WTC11 (cell line): ENCODE results near the gene AQP12B. TPM values are rescaled to one million over a fixed set of nuclear protein-coding genes. Genes with fewer than 3 reads are reported as not detected.

Experiments used
- ATAC-seq: fragments of 200-7000 bp; cut with Tn5 transposase; 2 replicates; pipeline ENCODE4 v1.10.0; 2021; ENCODE audit warnings: mild to moderate bottlenecking, moderate library complexity
- CTCF ChIA-PET: fragments of 300-600 bp; sonication (Branson Sonifier 250); formaldehyde crosslinking; loops from one replicate; lab custom pipeline; 2021; ENCODE audit warnings: antibody characterized with exemption; lab: Charles Lee
- POLR2A ChIA-PET: fragments of 350-600 bp; sonication (Branson Sonifier 250); formaldehyde crosslinking; loops from one replicate; lab custom pipeline; 2021; ENCODE audit warnings: antibody characterized with exemption; lab: Charles Lee
- DNase-seq: peaks from one replicate; pipeline ENCODE4 v3.0.0; 2021; ENCODE audit warnings: low spot score
- H3K27ac Mint-ChIP-seq: 2 replicates; pipeline ENCODE4 v1.8.0; 2021; ENCODE audit warnings: mixed read lengths
- H3K27me3 Mint-ChIP-seq: 2 replicates; pipeline ENCODE4 v1.8.0; 2021; ENCODE audit warnings: low read depth, mild to moderate bottlenecking, moderate library complexity, mixed read lengths
- H3K36me3 Mint-ChIP-seq: 2 replicates; pipeline ENCODE4 v1.8.0; 2021; ENCODE audit warnings: mixed read lengths
- H3K4me1 Mint-ChIP-seq: 2 replicates; pipeline ENCODE4 v1.8.0; 2022; ENCODE audit warnings: mixed read lengths
- H3K4me3 Mint-ChIP-seq: 2 replicates; pipeline ENCODE4 v1.8.0; 2021; ENCODE audit warnings: mild to moderate bottlenecking, moderate library complexity, mixed read lengths
- H3K9me3 Mint-ChIP-seq: 2 replicates; pipeline ENCODE4 v1.8.0; 2021; ENCODE audit warnings: mixed read lengths
- ATF2 ChIP-seq: sonication (generic); formaldehyde crosslinking; IDR thresholded peaks from 2 replicates; pipeline ENCODE4 v1.8.1; 2022; ENCODE audit warnings: low read depth, missing genetic modification reagents, borderline replicate concordance
- E2F4 ChIP-seq: sonication (generic); formaldehyde crosslinking; IDR thresholded peaks from 2 replicates; pipeline ENCODE4 v1.8.1; 2022; ENCODE audit warnings: low read depth, mild to moderate bottlenecking, moderate library complexity, missing genetic modification reagents, borderline replicate concordance
- EMX1 ChIP-seq: fragments of 250-450 bp; sonication (Bioruptor Pico); IDR thresholded peaks from 2 replicates; pipeline ENCODE4 v1.8.0; 2021; ENCODE audit warnings: mild to moderate bottlenecking
- ESRRA ChIP-seq: sonication (generic); formaldehyde crosslinking; IDR thresholded peaks from 2 replicates; pipeline ENCODE4 v1.8.1; 2022; ENCODE audit warnings: mild to moderate bottlenecking, missing genetic modification reagents, borderline replicate concordance
- FOXK1 ChIP-seq: sonication (generic); formaldehyde crosslinking; IDR thresholded peaks from 2 replicates; pipeline ENCODE4 v1.8.0; 2022; ENCODE audit warnings: mild to moderate bottlenecking, moderate library complexity, missing genetic modification reagents
- JAZF1 ChIP-seq: fragments of 250-450 bp; sonication (Bioruptor Pico); IDR thresholded peaks from 2 replicates; pipeline ENCODE4 v1.9.0; 2021; ENCODE audit warnings: moderate library complexity, mild to moderate bottlenecking, inconsistent platforms
- JUN ChIP-seq: sonication (generic); formaldehyde crosslinking; IDR thresholded peaks from 2 replicates; pipeline ENCODE4 v1.8.0; 2023; ENCODE audit warnings: mild to moderate bottlenecking, missing genetic modification reagents
- NR2C2 ChIP-seq: sonication (generic); formaldehyde crosslinking; IDR thresholded peaks from 2 replicates; pipeline ENCODE4 v1.8.0; 2022; ENCODE audit warnings: mild to moderate bottlenecking, missing genetic modification reagents
- RORB ChIP-seq: fragments of 250-450 bp; sonication (Bioruptor Pico); IDR thresholded peaks from 2 replicates; pipeline ENCODE4 v1.9.0; 2021; ENCODE audit warnings: mild to moderate bottlenecking
- ZNF219 ChIP-seq: sonication (generic); formaldehyde crosslinking; IDR thresholded peaks from 2 replicates; pipeline ENCODE4 v1.8.0; 2023; ENCODE audit warnings: missing genetic modification reagents, mild to moderate bottlenecking, borderline replicate concordance
- ZNF396 ChIP-seq: fragments of 250-450 bp; sonication (Bioruptor Pico); IDR thresholded peaks from 2 replicates; pipeline ENCODE4 v1.8.0; 2021; ENCODE audit warnings: mild to moderate bottlenecking, moderate library complexity, borderline replicate concordance
- ZNF423 ChIP-seq: fragments of 250-450 bp; sonication (Bioruptor Pico); IDR thresholded peaks from 2 replicates; pipeline ENCODE4 v2.1.2; 2022; ENCODE audit warnings: mild to moderate bottlenecking, moderate library complexity
- ZNF532 ChIP-seq: fragments of 250-450 bp; sonication (Bioruptor Pico); IDR thresholded peaks from 2 replicates; pipeline ENCODE4 v1.9.0; 2021; ENCODE audit warnings: mild to moderate bottlenecking, borderline replicate concordance
- ZNF671 ChIP-seq: fragments of 250-450 bp; sonication (Bioruptor Pico); IDR thresholded peaks from 2 replicates; pipeline ENCODE4 v1.8.0; 2021; ENCODE audit warnings: mild to moderate bottlenecking
- ZSCAN18 ChIP-seq: fragments of 250-450 bp; sonication (Bioruptor Pico); IDR thresholded peaks from 2 replicates; pipeline ENCODE4 v2.1.2; 2022; ENCODE audit warnings: mild to moderate bottlenecking, moderate library complexity
- total RNA-seq: library from RNA; stranded (reverse); gene quantifications from 3 replicates; pipeline ENCODE4 v1.2.3, GENCODE V29; 2021
- TF ChIP-seq, protein P1 (sequence below): sonication (generic); formaldehyde crosslinking; IDR thresholded peaks from 2 replicates; pipeline ENCODE4 v1.8.1; 2023; ENCODE audit warnings: mild to moderate bottlenecking, missing genetic modification reagents, moderate library complexity
- TF ChIP-seq, protein P2 (sequence below): sonication (generic); formaldehyde crosslinking; IDR thresholded peaks from 2 replicates; pipeline ENCODE4 v1.8.1; 2023; ENCODE audit warnings: mild to moderate bottlenecking, missing genetic modification reagents, moderate library complexity
- TF ChIP-seq, protein P3 (sequence below): fragments of 250-450 bp; sonication (Bioruptor Pico); IDR thresholded peaks from 2 replicates; pipeline ENCODE4 v1.9.0; 2021; ENCODE audit warnings: mild to moderate bottlenecking

AQP12B gene
- total RNA-seq, 1 experiment from 2014 or later, result not detected

DNA sequence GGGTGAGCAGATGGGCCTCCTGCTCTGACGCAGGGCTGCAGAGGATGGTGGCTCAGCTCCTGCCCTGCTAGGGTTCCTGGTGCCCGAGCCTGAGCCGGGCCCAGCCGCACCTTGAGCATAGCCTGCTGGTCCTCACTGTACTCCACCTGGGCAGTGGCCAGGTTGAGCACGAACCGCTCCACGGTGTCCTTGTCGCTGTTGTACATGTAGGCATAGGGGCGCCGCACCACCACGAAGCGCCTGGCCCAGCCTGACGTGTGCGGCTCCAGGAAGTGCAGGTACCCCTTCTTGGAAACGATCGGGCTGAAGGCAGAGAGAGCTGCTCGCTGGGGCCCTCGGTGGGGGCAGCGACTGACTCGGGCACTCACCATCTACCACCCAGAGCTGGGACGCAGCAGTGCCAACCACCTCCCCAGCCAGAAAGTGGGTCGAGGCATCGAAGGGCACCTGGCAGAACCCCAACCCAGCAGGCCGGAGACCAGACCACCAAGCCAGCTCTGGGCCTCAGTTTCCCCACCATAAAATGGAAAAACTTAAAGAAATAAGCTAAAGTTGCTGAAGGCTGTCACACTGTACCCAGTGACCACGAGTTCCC, 36.3 kb upstream of the AQP12B start:
- peaks cover 25% of the 10 kb centered on the region for H3K36me3 Mint-ChIP-seq
- no peak for DNase-seq
- ChIA-PET CTCF (no interaction called here), POLR2A (no interaction called here)
- ATAC-seq, result no peak
- H3K4me1 Mint-ChIP-seq, result no peaks in the 10 kb centered on the region
- H3K27me3 Mint-ChIP-seq, result no peaks in the 10 kb centered on the region
- no peaks in the 10 kb centered on the region for H3K9me3 Mint-ChIP-seq
- TF ChIP-seq ZNF532 (no peak), ZNF423 (CRISPR knock-in tag) (no peak), EMX1 (CRISPR knock-in tag) (no peak), JUN (no peak), ZSCAN18 (CRISPR knock-in tag) (no peak), RORB (no peak), FOXK1 (CRISPR knock-in tag) (no peak), ZNF671 (CRISPR knock-in tag) (no peak)
- H3K27ac Mint-ChIP-seq, result no peak overlapping the region
- no peak overlapping the region for H3K4me3 Mint-ChIP-seq

DNA sequence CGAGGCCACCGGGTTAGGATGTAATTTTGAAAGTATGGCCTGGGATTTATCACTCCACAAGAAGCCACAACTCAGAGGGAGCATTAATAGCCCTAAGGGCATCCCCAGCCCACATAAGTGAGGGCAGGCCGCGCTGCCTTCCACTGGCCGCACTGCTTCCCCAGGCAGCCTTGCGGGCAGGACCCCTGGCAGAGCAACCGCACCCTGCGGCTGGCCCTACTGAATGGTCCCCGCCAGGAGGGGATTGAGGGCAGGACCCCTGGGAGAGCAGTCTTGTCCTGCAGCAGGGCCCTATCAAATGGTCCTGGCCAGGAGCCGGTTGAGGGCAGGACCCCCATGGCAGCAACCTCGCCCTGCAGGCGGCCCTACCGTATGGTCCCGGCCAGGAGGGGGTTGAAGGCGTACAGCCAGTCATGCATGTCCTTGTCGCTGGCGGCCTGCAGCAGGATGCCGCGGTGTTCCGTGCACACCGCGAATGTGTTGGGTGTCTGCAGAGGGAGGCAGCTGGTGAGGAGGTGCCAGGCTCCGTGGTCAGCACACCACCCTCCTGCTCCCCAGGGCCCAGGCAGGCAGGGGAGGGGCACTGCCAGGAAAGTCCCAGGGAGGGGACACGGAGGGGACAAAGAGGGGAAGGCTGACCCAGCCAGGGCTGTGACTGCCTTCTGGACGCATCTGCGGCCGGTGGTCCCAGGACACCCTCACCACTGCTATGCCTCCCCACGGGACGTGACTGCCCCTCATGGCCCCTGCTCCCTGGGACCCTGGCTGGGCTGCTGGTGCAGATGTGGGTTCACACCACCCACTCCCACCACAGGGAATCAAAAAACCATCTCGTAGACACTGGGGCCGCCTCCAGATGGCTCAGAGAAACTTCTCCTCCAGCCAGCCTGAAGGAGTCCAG, 35.2 kb upstream of the AQP12B start:
- Mint-ChIP-seq H3K4me3 (no peak overlapping the region), H3K36me3 (peaks cover 17% of the 10 kb centered on the region), H3K9me3 (no peaks in the 10 kb centered on the region), H3K27ac (no peak overlapping the region), H3K27me3 (no peaks in the 10 kb centered on the region), H3K4me1 (no peaks in the 10 kb centered on the region)
- CTCF ChIA-PET, result no interaction called here
- DNase-seq (no peak), ATAC-seq (no peak)
- POLR2A ChIA-PET, result no interaction called here
- TF ChIP-seq ZNF219 (no peak), JAZF1 (CRISPR knock-in tag) (no peak), NR2C2 (CRISPR knock-in tag) (no peak), FOXK1 (CRISPR knock-in tag) (no peak), ZNF532 (no peak), ZNF396 (CRISPR knock-in tag) (no peak), ESRRA (CRISPR knock-in tag) (no peak), ATF2 (CRISPR knock-in tag) (no peak), E2F4 (CRISPR knock-in tag) (no peak)
- TF ChIP-seq, protein P1, sequence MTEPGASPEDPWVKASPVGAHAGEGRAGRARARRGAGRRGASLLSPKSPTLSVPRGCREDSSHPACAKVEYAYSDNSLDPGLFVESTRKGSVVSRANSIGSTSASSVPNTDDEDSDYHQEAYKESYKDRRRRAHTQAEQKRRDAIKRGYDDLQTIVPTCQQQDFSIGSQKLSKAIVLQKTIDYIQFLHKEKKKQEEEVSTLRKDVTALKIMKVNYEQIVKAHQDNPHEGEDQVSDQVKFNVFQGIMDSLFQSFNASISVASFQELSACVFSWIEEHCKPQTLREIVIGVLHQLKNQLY (CRISPR knock-in tag), result no peak
- TF ChIP-seq, protein P2, sequence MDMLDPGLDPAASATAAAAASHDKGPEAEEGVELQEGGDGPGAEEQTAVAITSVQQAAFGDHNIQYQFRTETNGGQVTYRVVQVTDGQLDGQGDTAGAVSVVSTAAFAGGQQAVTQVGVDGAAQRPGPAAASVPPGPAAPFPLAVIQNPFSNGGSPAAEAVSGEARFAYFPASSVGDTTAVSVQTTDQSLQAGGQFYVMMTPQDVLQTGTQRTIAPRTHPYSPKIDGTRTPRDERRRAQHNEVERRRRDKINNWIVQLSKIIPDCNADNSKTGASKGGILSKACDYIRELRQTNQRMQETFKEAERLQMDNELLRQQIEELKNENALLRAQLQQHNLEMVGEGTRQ (CRISPR knock-in tag), result no peak
- TF ChIP-seq, protein P3, sequence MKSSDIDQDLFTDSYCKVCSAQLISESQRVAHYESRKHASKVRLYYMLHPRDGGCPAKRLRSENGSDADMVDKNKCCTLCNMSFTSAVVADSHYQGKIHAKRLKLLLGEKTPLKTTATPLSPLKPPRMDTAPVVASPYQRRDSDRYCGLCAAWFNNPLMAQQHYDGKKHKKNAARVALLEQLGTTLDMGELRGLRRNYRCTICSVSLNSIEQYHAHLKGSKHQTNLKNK, result no peak
